ENCODE results near the gene COPB2.

The COPB2 gene

GRCh38 chr3:139327231-139327630, 62.2 kb downstream of the COPB2 start:
- DNase-seq: no peak

GRCh38 chr3:139326707-139327106, 62.7 kb downstream of the COPB2 start:
- no peak for DNase-seq

GRCh38 chr3:139326131-139326530, 63.3 kb downstream of the COPB2 start:
- DNase-seq: no peak

GRCh38 chr3:139325551-139325950, 63.9 kb downstream of the COPB2 start:
- no peak for DNase-seq

- no peak for DNase-seq
These were observed 65.0 kb downstream of the COPB2 start for GRCh38 chr3:139324456-139324855.

- no peak for DNase-seq
These were observed 66.3 kb downstream of the COPB2 start for GRCh38 chr3:139323146-139323545.

- DNase-seq: no peak
These were observed 67.1 kb downstream of the COPB2 start for GRCh38 chr3:139322346-139322745.

GRCh38 chr3:139320551-139321309, 68.7 kb downstream of the COPB2 start:
- no peak for DNase-seq

- no peak for DNase-seq
These were observed 69.7 kb downstream of the COPB2 start for GRCh38 chr3:139319428-139320402.

- no peak for DNase-seq
These were observed 70.6 kb downstream of the COPB2 start for GRCh38 chr3:139318826-139319225.

GRCh38 chr3:139318431-139318816, 71.0 kb downstream of the COPB2 start:
- no peak for DNase-seq

- DNase-seq: no peak
These were observed 71.6 kb downstream of the COPB2 start for GRCh38 chr3:139317660-139318430.

- DNase-seq: no peak
These were observed 72.2 kb downstream of the COPB2 start for GRCh38 chr3:139317215-139317614.

- no peak for DNase-seq
These were observed 75.5 kb downstream of the COPB2 start for GRCh38 chr3:139313921-139314320.

- DNase-seq: no peak
These were observed 76.5 kb downstream of the COPB2 start for GRCh38 chr3:139312959-139313358.

- DNase-seq: no peak
These were observed 77.0 kb downstream of the COPB2 start for GRCh38 chr3:139312416-139312815.

- DNase-seq: no peak
These were observed 77.9 kb downstream of the COPB2 start for GRCh38 chr3:139311557-139311956.

- DNase-seq: no peak
These were observed 78.9 kb downstream of the COPB2 start for GRCh38 chr3:139310474-139310933.

GRCh38 chr3:139309880-139310279, 79.6 kb downstream of the COPB2 start:
- no peak for DNase-seq

- DNase-seq: no peak
These were observed 80.3 kb downstream of the COPB2 start for GRCh38 chr3:139309061-139309591.

- no peak for DNase-seq
These were observed 80.9 kb downstream of the COPB2 start for GRCh38 chr3:139308560-139308959.

Data from NCI-H345 (cell line).